Subcutaneous adipose tissue (tissue), 4 donors: ENCODE data around the gene ZNF718. TPM values are rescaled to one million over a fixed set of nuclear protein-coding genes. Genes with fewer than 3 reads are reported as not detected.

Source experiments
- total RNA-seq, 4 donors: library from RNA; depleted of rRNA; stranded (reverse); fragments of >200 nt; gene quantifications; one replicate each; pipeline ENCODE4 v1.1.0, GENCODE V29; 2016
- TF ChIP-seq, protein P1 (sequence below): fragments of 450-650 bp; IDR thresholded peaks from one replicate; pipeline ENCODE4 v1.5.1; 2016; ENCODE audit warnings: low read depth, mild to moderate bottlenecking, control low read depth, antibody characterized with exemption, moderate library complexity

Gene ZNF718
- total RNA-seq, 4 donors from 2014 or later: 6.4 to 7.2 (median 6.9) TPM

DNA sequence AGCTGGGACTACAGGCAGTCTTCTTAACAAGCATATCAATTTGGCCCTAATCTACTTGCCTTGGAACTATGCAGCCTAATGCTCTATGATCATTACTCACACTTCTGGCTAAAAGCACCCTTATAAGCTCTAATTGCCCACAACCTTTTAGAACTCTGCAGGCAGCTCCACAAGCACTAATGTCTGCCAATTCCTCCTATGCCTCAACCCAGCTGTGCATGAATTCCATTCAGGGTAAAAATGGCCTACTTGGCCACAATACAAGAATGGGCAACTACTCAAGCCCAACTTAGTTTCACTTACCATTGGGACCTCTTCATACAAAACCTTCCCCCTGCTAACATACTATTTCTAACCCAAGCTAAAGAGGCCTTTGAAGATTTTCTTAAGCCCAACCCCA is 51.7 kb downstream of the ZNF718 start:
- TF ChIP-seq, protein P1, sequence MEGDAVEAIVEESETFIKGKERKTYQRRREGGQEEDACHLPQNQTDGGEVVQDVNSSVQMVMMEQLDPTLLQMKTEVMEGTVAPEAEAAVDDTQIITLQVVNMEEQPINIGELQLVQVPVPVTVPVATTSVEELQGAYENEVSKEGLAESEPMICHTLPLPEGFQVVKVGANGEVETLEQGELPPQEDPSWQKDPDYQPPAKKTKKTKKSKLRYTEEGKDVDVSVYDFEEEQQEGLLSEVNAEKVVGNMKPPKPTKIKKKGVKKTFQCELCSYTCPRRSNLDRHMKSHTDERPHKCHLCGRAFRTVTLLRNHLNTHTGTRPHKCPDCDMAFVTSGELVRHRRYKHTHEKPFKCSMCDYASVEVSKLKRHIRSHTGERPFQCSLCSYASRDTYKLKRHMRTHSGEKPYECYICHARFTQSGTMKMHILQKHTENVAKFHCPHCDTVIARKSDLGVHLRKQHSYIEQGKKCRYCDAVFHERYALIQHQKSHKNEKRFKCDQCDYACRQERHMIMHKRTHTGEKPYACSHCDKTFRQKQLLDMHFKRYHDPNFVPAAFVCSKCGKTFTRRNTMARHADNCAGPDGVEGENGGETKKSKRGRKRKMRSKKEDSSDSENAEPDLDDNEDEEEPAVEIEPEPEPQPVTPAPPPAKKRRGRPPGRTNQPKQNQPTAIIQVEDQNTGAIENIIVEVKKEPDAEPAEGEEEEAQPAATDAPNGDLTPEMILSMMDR: no peak

DNA sequence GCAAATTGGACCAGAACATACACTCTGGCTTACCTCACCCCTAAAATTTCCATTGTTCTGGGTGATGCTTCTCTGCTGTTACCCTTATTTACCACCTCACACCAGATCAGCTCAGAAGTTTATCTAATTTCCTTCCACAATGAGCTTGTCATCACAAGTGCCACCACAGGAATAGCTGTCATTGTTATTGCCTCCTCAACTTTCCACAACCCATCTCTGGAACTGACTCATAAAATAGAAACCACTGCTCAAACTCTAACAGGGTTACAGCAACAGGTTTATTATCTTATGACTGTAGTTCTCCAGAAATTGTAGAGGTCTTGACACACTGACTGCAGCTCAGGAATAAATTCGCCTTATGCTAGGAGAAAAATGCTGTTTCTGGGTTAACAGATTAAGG is 52.7 kb downstream of the ZNF718 start:
- TF ChIP-seq, protein P1: no peak

DNA sequence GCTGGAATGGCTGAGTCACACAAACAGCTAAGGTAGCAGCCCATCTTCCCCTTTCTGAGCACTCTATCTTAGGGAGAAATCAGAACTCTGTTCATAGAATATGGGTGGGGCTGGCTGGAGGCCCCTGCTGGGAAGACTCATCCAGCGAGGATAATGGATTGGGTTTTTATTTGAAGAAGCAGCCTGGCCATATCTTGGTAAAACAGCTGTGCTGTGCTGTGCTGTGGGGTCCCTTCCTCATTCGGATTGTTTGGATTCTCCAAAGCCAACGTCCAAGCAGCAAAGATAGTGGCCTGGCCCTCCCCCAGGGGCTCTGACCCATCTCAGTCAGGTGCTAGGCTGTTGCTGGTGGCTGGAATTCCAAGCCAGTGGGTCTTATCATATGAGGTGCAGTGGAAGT is 63.8 kb downstream of the ZNF718 start:
- TF ChIP-seq, protein P1: no peak

DNA sequence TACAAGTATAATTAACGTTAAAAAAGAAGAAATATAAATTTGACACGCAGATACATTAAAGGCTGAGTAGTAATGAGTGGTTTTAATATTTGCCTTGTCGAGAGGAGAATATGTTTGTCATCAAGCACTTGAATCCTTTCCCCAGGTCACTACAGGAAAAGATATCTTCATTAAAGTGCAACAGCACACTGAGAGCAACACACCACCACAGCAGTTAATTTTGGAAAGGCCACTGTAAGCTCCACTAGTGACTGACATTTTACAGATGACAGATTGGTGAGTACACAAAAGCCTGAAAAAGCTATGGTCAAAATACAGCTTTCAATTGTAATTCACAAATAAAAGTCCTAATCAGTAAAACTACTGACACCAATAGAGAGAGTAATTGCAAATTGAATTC is 76.6 kb downstream of the ZNF718 start:
- TF ChIP-seq, protein P1: no peak

DNA sequence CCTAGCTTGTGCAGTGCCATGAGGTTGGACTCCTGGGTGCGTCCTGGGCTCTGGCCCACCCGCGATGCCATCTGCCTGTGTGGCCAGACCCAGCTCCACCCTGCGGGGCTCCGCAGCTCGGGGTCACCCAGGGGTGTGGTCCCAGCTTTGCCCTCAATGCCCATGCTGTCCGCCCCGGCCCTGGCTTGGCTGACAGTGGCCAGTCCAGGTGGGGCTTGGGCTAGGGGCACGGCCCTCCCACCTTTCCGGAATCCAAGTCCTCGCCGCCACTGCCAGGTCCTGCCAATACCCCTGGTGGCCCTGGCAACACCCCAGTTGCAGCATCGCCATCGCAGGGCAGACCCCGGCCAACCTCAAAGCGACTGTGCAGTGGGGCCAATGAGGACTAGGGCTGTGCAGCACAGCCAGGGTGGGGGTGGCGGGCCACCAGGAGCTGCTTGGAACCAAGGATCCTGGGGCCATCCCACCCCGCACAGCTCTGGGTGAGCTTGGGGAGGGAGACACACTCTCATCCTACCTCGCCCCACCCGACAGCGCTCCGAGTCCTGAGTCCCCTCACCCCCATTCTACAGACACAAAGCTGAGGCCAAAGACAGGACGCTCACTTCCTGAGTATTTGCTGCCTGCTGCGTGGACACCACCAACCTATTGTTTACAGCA is 80.9 kb downstream of the ZNF718 start:
- TF ChIP-seq, protein P1: no peak

DNA sequence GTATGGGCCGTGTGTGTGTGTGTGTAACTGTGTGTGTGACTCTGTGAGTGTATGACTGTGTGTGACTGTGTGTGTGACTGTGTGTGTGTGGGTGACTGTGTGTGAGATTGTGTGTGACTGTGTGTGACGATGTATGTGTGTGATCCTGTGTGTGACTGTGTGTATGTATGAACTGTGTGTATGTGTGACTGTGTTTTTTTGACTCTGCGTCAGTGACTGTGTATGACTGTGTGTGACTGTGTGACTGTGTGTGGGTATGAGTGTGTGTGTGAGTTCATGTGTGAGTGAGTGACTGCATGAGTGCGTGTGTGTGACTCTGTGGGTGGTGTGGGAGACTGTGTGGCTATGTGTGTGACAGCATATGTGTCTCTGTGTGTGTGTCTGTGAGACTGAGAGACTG is 81.8 kb downstream of the ZNF718 start:
- TF ChIP-seq, protein P1: no peak

DNA sequence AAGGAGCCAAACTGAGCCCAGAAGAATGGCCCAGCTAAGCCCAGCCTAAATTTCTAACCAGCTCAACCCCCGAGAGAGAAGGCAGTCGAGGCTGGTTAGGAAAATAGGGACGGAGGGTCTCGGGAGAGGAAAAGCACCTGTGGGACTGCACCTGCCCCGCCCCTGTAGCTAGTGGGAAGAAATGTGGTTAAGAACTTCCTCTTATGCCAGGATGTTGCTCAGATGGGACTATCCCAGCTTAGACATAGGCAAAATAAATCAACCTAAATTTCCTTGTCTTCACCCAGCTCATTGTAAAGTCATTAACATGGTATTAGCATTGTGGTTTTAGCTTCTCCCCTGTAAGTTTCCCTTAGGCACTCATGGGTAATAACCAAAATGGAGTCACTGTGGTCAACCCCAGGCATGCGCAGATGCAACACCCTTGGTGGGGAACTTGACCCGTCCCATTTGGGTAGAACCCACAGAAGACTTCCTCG is 86.8 kb downstream of the ZNF718 start:
- TF ChIP-seq, protein P1: no peak
